Neuronal stem cell (in vitro differentiated cells): ENCODE results near the gene EFS.

Source experiments
- DNase-seq: peaks from one replicate; pipeline ENCODE4 v3.0.0-alpha.2; 2013; ENCODE audit warnings: low spot score
- H2AFZ ChIP-seq: one replicate; pipeline ENCODE4 v1.6.1; 2013; ENCODE audit warnings: mild to moderate bottlenecking, low read length, inconsistent platforms
- H2AK5ac ChIP-seq: 2 replicates; pipeline ENCODE4 v1.6.1; 2013; ENCODE audit warnings: low read depth, mild to moderate bottlenecking, inconsistent platforms, low read length, moderate library complexity, mixed read lengths
- H2BK120ac ChIP-seq: 2 replicates; pipeline ENCODE4 v1.6.1; 2013; ENCODE audit warnings: low read depth, mild to moderate bottlenecking, inconsistent platforms, low read length, moderate library complexity, mixed read lengths
- H2BK12ac ChIP-seq: one replicate; pipeline ENCODE4 v1.6.1; 2013; ENCODE audit warnings: low read length, inconsistent platforms
- H2BK15ac ChIP-seq: 2 replicates; pipeline ENCODE4 v1.6.1; 2013; ENCODE audit warnings: mild to moderate bottlenecking, low read length, inconsistent platforms, mixed read lengths
- H2BK5ac ChIP-seq: one replicate; pipeline ENCODE4 v1.6.1; 2013; ENCODE audit warnings: inconsistent platforms, mild to moderate bottlenecking, low read length, moderate library complexity
- H3K14ac ChIP-seq: one replicate; pipeline ENCODE4 v1.6.1; 2013; ENCODE audit warnings: low read length, inconsistent platforms
- H3K18ac ChIP-seq: 2 replicates; pipeline ENCODE4 v1.6.1; 2013; ENCODE audit warnings: low read length, inconsistent platforms
- H3K23ac ChIP-seq: 2 replicates; pipeline ENCODE4 v1.6.1; 2013; ENCODE audit warnings: low read depth, mild to moderate bottlenecking, mixed read lengths, low read length, inconsistent platforms; ENCODE audit not compliant: poor library complexity
- H3K27ac ChIP-seq: replicated peaks from 3 replicates; pipeline ENCODE4 v1.5.1; 2013; ENCODE audit warnings: low read length, inconsistent platforms
- H3K27me3 ChIP-seq, 3 experiments: 2 replicates each; pipeline ENCODE4 v1.6.1; 2013; ENCODE audit warnings: low read length in 3 of 3, mild to moderate bottlenecking in 2 of 3, inconsistent platforms in 1 of 3, low read depth in 1 of 3, mixed read lengths in 1 of 3, moderate library complexity in 1 of 3; ENCODE audit not compliant: control insufficient read depth in 3 of 3, insufficient read depth in 3 of 3
- H3K36me3 ChIP-seq, 2 donors: replicated peaks in 1 of 2; 2 replicates each; pipeline ENCODE4 v1.6.1; 2013; ENCODE audit warnings: low read length in 2 of 2; ENCODE audit not compliant: control insufficient read depth in 2 of 2, insufficient read depth in 2 of 2
- H3K4ac ChIP-seq: 2 replicates; pipeline ENCODE4 v1.6.1; 2013; ENCODE audit warnings: inconsistent platforms, mild to moderate bottlenecking, low read length, moderate library complexity
- H3K4me1 ChIP-seq, 2 donors: 1 replicate in 1 of 2; 2 replicates in 1 of 2; pipeline ENCODE4 v1.6.1; 2013; ENCODE audit warnings: low read length in 2 of 2, low read depth in 1 of 2; ENCODE audit not compliant: control insufficient read depth in 2 of 2, insufficient read depth in 1 of 2
- H3K4me2 ChIP-seq: one replicate; pipeline ENCODE4 v1.6.1; 2013; ENCODE audit warnings: mild to moderate bottlenecking, low read length, inconsistent platforms; ENCODE audit not compliant: insufficient read depth, poor library complexity, severe bottlenecking
- H3K4me3 ChIP-seq, 2 donors: 2 replicates each; pipeline ENCODE4 v1.5.1; 2013; ENCODE audit warnings: low read length in 2 of 2, mild to moderate bottlenecking in 2 of 2, inconsistent platforms in 1 of 2, moderate library complexity in 1 of 2
- H3K79me1 ChIP-seq: one replicate; pipeline ENCODE4 v1.6.1; 2013; ENCODE audit warnings: low read depth, mild to moderate bottlenecking, inconsistent platforms, low read length, moderate library complexity
- H3K9ac ChIP-seq: one replicate; pipeline ENCODE4 v1.6.1; 2013; ENCODE audit warnings: mild to moderate bottlenecking, low read depth, low read length, inconsistent platforms; ENCODE audit not compliant: poor library complexity
- H3K9me3 ChIP-seq, 2 donors: replicated peaks in 1 of 2; 2 replicates each; pipeline versions ENCODE3 to v1.6.1; 2013; ENCODE audit warnings: low read length in 2 of 2, mild to moderate bottlenecking in 2 of 2, inconsistent platforms in 1 of 2, low read depth in 1 of 2, mixed read lengths in 1 of 2, moderate library complexity in 1 of 2; ENCODE audit not compliant: control insufficient read depth in 2 of 2, insufficient read depth in 1 of 2
- H4K8ac ChIP-seq: one replicate; pipeline ENCODE4 v1.6.1; 2013; ENCODE audit warnings: low read depth, mild to moderate bottlenecking, inconsistent platforms, low read length, moderate library complexity
- H4K91ac ChIP-seq: one replicate; pipeline ENCODE4 v1.6.1; 2013; ENCODE audit warnings: low read length, low read depth, mild to moderate bottlenecking, inconsistent platforms; ENCODE audit not compliant: poor library complexity
- WGBS, 2 donors: extraction: QIAGEN DNeasy Blood & Tissue Kit; methylation state at CpG; one replicate each; pipeline ENCODE4 v1.1.7; 2013; ENCODE audit warnings: missing lambda C conversion rate in 2 of 2, mixed read lengths in 1 of 2; ENCODE audit not compliant: insufficient read length in 2 of 2, insufficient replicate concordance in 1 of 2; ENCODE audit errors: extremely low coverage in 2 of 2; 5-methylcytosine and 5-hydroxymethylcytosine counted together

The EFS gene

DNA sequence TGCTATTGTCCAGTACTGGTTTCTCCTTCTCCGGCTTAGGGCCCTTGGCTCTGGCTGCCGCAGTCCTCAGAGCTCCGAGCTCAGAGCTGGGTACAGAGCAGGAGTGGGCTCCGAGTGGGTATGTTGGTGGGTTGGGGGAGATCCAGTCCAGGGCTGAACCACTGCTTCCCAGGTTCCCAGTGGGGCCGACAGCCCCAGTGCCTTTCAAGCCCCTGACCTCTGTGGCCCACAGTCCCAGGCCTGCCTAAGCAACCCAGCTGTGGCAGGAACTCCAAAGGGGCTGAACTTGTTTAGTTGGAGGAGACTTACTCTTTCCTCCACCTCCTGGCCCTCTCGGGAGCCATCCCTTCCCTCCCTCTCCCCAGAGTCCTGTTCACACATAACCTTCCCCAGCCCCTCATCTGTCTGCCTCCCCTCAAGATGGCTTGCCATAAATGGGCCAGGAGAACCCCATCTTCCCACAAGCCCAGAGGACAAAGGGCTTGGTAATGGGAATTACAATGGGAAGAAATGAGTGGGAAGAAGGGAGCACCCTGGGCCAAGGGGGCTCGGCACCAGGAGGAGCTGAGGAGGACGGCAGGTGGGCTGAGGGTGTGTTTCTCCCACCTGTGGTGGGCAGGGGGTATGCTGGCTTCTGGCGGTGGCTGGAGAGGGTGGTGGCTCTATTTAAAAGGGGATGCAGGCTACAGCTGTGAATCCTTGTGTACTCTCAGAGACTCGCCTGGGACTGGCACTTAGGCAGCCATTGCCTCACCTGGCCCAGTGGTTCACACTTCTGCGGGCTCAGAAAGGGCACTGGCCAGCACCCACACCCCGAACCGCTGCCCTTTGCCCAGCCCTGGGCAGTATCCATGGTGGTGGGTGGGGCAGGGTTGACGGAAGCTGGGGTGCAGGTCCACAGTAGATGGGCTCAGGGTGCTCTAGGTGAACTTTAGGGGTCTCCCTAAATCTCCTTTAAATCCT, 46.9 kb upstream of the EFS start:
- Histone ChIP-seq H3K4me3 (no peak overlapping the region), H3K27ac (no peak overlapping the region), H3K79me1 (no peaks in the 10 kb centered on the region), H3K23ac (peak overlapping the region; percentile 9), H2BK5ac (peak overlapping the region; percentile 30), H3K9me3 (no peaks in the 10 kb centered on the region), H3K4me1 (peaks cover 5% of the 10 kb centered on the region in 2 donors), H3K9ac (no peak overlapping the region), H2AFZ (peak overlapping the region; percentile 16), H3K4me2 (no peak overlapping the region), H3K4ac (no peak overlapping the region), H2BK120ac (no peak overlapping the region), H3K36me3 (no peaks in the 10 kb centered on the region), H3K14ac (no peak overlapping the region), H4K8ac (no peak overlapping the region), H2BK15ac (no peak overlapping the region), H4K91ac (no peak overlapping the region), H2BK12ac (no peak overlapping the region), H2AK5ac (peak overlapping the region; percentile 19), H3K27me3 (peaks cover 0 to 41% (median 0%) of the 10 kb centered on the region in 3 experiments), H3K18ac (peak overlapping the region; percentile 82)
- WGBS, 2 donors: no CpG with 5 or more reads among the region's 14 CpGs
- no peak for DNase-seq

DNA sequence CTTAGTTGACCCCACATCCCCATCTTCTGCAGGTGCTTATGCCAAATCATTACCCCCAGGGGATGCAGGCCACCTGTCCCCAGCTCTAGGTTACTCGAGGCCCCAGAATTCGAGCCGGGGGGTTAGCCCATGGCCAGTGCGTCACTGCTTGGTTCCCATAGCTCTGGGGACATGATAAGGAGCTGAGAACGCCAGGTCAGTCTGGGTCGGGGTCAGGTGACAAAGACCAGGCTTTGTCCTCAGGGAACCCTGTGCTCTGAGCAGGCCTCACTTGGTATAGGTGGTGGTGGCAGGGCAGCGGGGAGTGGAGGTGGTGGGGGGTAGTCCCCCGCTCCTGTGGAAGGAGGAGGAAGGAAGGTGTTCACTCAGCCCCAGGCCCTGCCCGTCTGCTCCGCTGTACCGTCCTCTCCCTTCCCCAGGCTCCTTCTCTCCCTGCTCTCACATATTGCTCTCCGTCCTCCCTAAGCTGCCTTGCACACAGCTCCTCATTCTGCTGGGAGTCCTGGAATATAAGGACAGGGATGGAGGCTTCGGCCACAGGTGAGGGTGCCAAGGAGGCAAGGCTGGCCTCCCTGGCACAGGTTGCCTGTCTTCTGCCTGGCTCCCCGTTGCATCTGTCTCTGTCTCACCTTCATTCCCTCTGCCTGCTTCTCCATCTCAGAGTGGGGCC, 45.1 kb upstream of the EFS start:
- no CpG with 5 or more reads among the region's 14 CpGs for WGBS, 2 donors
- Histone ChIP-seq H3K18ac (peak overlapping the region; percentile 61), H3K27ac (no peak overlapping the region)

DNA sequence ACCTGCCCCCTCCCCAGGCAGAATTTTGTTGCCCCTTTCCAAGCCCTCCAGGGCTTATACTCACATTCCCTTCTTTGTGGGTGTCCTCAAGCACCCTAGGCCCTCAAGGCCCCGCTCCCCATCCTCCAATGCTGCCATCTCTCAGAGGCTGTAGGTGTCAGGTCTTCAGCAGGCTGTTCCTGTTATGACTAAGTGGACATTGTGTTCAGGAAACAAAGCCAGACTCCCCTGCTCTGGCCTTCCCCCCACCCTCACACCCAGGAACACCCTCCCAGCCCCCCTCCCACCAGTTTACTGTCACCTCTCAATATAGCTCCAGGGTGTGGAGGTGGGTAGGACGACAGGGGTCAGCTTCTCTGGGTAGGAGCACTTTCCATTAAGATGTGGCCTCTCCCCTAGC, 44.5 kb upstream of the EFS start:
- peak overlapping the region; percentile 57 for H2AK5ac ChIP-seq
- no peak overlapping the region for H3K9ac ChIP-seq
- no peak overlapping the region for H3K4me3 ChIP-seq
- no peak overlapping the region for H4K8ac ChIP-seq
- no peak overlapping the region for H2BK120ac ChIP-seq
- no peak overlapping the region for H3K14ac ChIP-seq
- no peak overlapping the region for H3K4ac ChIP-seq
- H4K91ac ChIP-seq: no peak overlapping the region
- peak overlapping the region; percentile 43 for H2BK5ac ChIP-seq
- DNase-seq: no peak
- peaks cover 5% of the 10 kb centered on the region in 2 donors for H3K4me1 ChIP-seq
- H3K79me1 ChIP-seq: peaks cover 1% of the 10 kb centered on the region
- no peak overlapping the region for H2BK15ac ChIP-seq
- no peak overlapping the region for H3K23ac ChIP-seq
- H3K18ac ChIP-seq: peak overlapping the region; percentile 15
- H2BK12ac ChIP-seq: no peak overlapping the region
- H3K36me3 ChIP-seq: no peaks in the 10 kb centered on the region
- WGBS, 2 donors: no CpG with 5 or more reads among the region's 2 CpGs
- no peak overlapping the region for H3K4me2 ChIP-seq
- no peak overlapping the region for H3K27ac ChIP-seq
- no peak overlapping the region for H2AFZ ChIP-seq
- H3K27me3 ChIP-seq: peaks cover 0 to 63% (median 0%) of the 10 kb centered on the region in 3 experiments
- H3K9me3 ChIP-seq: no peaks in the 10 kb centered on the region

More for the DNA sequence above, 45.1 kb upstream of the EFS start:
- Histone ChIP-seq H2AFZ (no peak overlapping the region), H4K8ac (no peak overlapping the region), H3K4me3 (no peak overlapping the region), H2AK5ac (peak overlapping the region; percentile 57), H3K4me2 (no peak overlapping the region), H2BK5ac (peak overlapping the region; percentile 43), H3K4ac (no peak overlapping the region), H2BK120ac (no peak overlapping the region), H3K9ac (no peak overlapping the region), H3K27me3 (peaks cover 0 to 57% (median 0%) of the 10 kb centered on the region in 3 experiments), H2BK12ac (no peak overlapping the region), H3K23ac (no peak overlapping the region), H2BK15ac (peak overlapping the region; percentile 8), H3K14ac (no peak overlapping the region), H3K36me3 (no peaks in the 10 kb centered on the region), H3K9me3 (no peaks in the 10 kb centered on the region), H3K79me1 (no peaks in the 10 kb centered on the region), H3K4me1 (peaks cover 5% of the 10 kb centered on the region in 2 donors), H4K91ac (no peak overlapping the region)
- DNase-seq: no peak

DNA sequence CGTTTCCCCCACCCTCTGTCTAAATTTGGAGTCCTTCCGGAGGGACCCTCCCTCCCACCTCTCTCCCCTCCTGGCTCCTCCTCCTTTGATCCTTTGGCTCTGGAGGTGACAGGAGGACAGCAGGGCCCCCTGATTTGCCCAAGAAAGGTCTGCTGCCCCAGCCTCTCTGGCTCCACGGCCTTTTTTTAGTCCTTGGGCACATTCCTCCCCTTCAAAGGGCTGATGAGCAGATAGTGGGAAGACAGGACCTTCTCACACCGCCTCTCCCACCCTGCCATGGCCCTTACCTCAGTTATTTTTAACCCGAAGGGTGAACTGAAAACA, 43.3 kb upstream of the EFS start:
- peak overlapping the region; percentile 45 for H3K9ac ChIP-seq
- H3K14ac ChIP-seq: no peak overlapping the region
- H2BK12ac ChIP-seq: no peak overlapping the region
- no peak overlapping the region for H2BK5ac ChIP-seq
- WGBS, 2 donors: no CpG with 5 or more reads among the region's 5 CpGs
- H3K4me1 ChIP-seq: peaks cover 5% of the 10 kb centered on the region in 2 donors
- no peak overlapping the region for H4K8ac ChIP-seq
- no peak overlapping the region for H2BK120ac ChIP-seq
- peak overlapping the region; percentile 28 for H2AK5ac ChIP-seq
- no peak overlapping the region for H3K4ac ChIP-seq
- H3K27me3 ChIP-seq: peaks cover 0 to 70% (median 0%) of the 10 kb centered on the region in 3 experiments
- H3K27ac ChIP-seq: no peak overlapping the region
- no peak for DNase-seq
- H3K18ac ChIP-seq: peak overlapping the region; percentile 40
- H2BK15ac ChIP-seq: no peak overlapping the region
- no peak overlapping the region for H3K4me3 ChIP-seq
- H3K23ac ChIP-seq: no peak overlapping the region
- H3K4me2 ChIP-seq: no peak overlapping the region
- H2AFZ ChIP-seq: no peak overlapping the region
- peaks cover 2% of the 10 kb centered on the region for H3K79me1 ChIP-seq
- no peaks in the 10 kb centered on the region for H3K36me3 ChIP-seq
- no peak overlapping the region for H4K91ac ChIP-seq
- no peaks in the 10 kb centered on the region for H3K9me3 ChIP-seq
